GM21381 (cell line): ENCODE results near the gene SYNDIG1.

Experiments used
- ATAC-seq: cut with Tn5 transposase; IDR thresholded peaks from one replicate; pipeline ENCODE4 v1.9.1; 2021; ENCODE audit warnings: mild to moderate bottlenecking, moderate library complexity; ENCODE audit not compliant: unreplicated experiment

Gene SYNDIG1

DNA sequence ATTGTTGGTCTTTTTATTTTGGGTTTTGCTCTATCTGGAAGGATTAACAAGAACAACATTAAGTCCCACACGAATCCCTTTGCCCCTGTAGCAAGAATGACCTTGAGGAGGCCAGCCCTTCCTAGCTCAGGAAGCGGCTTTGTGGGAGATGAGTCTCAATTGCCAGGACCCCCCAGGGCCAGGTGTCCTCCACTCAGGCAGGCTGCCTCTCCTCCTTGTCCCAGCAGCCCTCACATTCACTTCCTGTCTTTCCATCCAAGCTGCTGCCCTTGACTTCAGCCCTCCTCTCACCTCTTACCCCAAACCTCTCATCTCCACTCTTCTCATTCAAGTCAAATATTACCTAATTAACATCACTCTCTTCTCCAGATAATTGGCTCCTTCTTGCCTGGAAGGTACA is 22.6 kb upstream of the SYNDIG1 start:
- ATAC-seq = no peak

DNA sequence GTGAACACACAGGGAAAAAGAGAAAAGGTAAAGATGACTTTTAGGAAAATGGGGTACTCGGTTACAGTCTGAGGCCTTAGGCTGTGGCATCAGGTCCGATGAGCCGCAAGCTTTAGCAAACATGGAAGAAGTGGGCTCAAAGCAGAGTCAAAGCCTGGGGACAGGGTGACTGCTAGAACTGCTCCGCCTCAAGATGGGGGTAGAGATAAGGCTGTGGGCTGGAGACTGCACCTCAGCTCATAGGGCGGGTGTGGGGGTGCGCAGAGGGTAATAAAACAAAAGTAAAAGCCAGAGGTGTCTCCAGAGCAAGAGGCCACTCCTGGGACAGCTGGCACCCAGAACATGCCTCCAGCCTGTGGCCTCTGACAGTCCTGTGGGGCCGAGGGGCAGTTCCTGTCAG is 21.3 kb upstream of the SYNDIG1 start:
- no peak for ATAC-seq

DNA sequence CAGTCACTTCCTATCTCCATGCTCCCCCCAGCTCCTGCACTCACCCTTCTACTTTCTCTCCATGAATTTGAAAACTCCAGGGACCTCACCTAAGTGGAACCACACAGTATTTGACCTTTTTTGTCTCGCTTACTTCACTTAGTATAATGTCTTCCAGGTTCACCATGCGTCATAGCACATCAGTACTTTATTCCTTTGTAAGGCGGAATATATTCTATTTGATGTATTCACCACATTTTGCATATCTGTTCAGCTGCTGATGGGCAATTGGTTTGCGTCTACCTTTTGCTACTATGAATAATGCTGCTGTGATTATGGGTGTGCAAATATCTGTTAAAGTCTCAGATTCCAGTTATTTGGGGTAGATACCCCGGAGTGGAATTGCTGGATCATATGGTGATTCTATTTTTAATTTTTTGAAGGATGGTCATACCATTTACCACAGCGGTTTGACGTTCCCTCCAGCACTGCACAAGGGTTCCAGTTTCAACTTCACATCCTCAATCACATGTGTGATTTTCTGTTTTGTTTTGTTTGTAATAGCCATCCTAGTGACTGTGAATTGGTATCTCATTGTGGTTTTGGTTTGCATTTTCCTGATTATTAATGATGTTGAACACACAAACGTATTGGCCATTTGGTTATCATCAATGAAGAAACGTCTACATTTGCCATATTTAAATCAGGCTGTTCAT is 20.3 kb upstream of the SYNDIG1 start:
- no peak for ATAC-seq

DNA sequence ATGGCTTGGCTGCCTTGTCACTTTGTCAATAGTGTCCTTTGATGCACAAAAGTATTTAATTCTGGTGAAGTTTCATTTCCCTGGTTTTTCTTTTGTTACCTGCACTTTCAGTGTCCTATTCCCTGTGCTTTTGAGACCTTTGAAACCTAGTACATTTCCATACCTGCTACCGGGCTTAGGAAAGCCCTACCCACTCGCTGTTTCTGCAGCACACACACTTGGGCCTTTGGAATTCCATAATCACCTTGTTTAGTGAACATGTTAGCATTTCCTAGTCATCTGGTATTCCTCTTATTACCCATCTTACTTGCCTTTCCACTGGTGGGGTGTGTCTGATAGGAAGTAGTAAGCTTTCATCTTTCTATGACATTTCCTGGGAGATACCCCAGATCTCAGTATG is 19.3 kb upstream of the SYNDIG1 start:
- ATAC-seq = no peak

DNA sequence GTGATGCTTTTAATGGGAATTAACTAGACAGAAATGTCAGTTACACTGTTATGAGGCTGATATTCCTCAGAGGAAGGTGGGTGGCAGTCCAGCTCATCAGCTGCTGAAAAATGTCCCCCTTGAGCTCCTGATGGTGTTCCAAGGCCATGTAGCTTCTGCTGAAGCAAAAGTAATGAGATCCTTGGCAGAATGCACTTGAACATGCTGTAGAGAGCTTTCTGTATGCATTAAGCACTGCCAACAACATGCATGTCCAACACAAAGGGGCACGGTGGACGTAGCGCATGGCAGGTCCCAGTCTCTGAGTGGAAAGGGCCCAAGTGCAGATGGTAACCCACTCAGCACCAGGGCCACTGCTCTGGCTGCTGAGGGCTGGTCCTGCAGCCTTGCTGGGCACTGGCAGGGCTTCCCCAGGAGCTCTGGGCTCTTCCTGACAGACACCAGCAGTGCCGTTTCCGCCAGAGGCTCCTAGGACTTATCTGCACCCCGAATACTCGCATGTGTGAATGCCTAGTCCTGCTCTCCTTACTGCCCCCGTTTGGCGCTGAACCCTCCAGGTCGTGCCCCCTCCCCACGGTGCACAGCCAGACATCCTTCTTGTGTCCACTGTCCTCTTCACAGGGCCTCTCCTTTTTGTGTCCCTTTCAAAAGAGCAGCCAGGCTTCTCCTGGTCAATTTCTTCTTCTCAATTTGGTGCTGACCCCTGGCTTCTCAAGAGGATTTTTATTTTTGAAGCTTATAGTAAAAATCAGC is 18.6 kb upstream of the SYNDIG1 start:
- ATAC-seq = no peak

DNA sequence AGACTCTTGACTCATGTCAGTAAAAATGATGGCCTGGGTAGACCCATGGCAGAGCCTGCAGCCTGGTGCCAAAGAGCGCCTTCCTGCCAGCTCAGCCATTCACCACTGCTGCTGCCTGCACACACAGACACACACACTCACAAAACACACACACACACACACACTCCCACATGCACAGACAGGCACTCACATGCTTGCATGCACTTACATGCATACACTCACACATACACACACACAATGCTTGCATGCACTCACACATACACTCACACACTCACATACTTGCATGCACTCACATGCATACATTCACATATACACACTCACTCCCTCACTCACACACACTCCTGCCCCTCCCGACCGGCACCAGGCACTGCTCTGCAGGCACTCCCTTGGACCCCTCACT is 18.0 kb upstream of the SYNDIG1 start:
- ATAC-seq = no peak

DNA sequence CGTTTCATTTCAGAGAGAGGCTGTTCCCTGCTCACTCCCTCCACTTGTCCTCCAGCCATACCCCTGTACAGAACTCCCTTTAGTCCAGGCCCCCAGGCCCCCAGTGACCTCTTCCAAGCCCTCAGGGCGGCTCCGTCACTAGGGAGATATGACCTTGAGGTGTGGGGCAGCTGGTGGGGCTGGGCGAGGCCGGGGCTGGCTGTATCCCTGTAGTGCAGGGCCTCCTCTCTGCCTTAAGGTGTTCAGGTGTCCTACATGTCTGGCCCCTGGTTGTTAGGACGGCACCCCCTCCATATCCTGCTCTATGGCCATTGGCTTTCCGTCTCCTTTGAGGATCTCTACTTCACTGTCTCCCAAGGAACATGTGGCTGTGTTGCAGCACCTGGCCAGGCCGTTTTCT is 17.4 kb upstream of the SYNDIG1 start:
- ATAC-seq = no peak

DNA sequence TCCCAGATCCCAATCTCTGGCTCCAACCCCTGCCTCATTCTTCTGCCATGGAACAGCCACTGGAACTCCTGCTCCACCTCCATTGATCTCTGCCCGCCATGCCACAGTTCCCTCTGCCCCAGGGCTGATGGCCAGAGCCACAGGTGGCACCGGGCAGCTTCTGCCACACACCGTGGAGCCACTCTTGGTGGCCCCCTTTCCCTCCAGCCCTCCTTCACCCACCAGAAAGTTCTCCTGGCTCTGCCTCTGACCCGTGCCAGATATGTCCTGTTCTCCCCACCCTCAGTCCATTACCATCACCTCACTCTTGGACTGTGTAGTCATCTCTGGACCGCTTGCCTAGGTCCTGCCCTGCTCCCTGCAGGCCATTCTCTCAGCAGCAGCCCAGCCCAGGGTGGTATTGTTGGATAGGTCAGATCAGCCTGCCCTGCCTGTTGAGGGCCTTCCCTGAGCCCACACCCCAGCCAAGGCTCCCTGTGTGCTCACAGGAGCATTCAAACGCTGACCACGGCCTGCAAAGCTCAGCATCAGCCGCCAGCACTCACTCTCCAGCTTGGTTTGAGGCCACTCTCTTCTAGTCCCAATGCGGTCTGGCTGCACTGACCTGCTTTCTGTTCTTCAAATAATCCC is 16.8 kb upstream of the SYNDIG1 start:
- no peak for ATAC-seq

DNA sequence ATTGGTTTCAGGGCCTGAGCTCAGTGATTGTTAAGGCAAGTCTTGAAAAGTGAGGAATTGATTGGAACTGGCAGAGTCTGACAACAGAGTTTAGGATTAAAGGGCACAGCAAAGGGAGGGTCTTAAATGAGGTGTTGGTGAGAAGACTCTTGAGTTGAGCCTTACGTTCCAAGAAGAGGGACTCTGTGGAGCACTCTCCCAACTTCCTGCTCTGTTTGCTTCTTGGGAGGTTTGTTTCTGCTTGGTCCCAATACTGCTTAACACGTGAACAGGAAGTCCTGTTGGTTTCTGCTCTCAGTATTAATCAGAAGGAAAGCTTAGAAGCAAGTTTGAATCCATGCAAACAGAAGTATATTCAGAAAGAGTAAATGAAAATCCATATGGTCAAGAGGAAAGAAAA is 15.6 kb upstream of the SYNDIG1 start:
- no peak for ATAC-seq

DNA sequence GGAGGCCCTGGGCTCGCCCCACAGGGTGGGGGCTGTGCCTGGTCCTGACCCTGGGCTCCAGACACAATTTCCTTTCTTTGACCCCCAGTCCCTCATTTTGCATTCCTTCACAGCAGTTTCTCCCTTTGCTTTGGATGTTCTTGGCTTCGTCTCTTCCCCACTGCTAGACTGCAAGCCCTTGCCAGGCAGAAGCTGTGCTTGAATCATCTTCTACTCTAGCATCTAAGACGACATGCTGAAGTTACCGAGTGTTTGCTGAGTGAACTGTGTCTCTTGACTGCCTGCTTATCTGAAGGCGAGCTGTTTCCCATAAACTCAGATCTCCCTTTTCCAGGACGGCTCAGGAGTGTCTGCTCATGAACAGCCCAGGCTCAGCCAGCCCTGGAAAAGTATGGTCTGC is 14.3 kb upstream of the SYNDIG1 start:
- no peak for ATAC-seq

DNA sequence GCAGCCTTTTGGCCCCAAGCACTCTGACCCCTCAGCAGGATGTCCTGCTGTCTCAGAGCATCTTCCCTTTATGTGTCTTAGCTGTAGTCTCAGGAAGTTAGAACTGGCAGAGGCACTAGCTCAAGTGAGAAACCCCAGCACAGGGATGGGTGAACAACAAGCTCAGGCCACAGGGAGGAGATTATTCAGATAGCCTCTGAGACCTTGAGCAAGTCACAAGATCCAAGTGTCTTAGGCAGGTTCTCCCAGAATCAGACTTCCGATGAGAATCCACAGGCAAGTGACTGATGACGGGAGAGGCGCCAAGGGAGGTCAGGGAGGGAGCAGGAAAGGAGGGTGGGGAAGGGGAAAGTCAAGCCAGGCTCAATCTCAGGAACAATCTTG is 13.0 kb upstream of the SYNDIG1 start:
- ATAC-seq = no peak

DNA sequence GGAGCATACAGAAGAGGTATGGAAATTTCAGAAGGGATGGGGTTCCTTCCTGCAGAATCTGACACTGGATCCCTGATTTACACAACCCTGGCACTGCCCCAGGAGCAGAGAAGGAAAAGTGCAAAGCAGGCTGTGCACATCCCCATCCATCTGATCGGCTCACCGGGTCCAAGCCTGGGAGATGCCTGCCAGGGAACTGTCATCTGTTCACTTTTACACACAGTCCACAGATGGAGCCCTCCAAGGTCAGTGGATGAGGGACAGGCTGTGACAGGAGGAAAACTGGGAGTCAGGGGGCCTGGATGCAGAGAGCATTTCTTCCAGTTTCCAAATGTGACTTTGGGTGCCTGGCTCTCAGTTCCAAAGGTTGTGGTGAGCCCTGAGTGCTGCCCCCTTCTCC is 11.0 kb upstream of the SYNDIG1 start:
- ATAC-seq = no peak

DNA sequence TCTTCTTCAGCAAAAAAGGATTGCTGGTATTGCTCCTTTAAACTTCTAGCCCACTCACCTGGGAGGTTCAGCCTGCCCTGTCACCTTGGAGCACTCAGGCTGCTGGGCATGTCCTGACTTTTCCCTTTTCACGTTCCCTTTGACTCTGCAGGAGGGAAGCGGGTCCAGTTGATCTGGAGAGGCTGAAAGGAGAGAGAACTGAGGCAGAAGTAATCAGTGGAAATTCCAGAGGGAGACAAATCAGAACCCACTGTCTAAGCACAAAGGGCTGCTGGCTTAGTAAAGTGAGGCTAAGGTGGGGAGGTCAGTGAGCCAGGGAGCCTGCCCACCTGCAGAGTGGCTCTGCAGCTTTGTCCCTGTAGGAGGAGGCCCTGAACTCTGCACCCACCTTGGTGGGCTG is 9.7 kb upstream of the SYNDIG1 start:
- ATAC-seq = no peak

DNA sequence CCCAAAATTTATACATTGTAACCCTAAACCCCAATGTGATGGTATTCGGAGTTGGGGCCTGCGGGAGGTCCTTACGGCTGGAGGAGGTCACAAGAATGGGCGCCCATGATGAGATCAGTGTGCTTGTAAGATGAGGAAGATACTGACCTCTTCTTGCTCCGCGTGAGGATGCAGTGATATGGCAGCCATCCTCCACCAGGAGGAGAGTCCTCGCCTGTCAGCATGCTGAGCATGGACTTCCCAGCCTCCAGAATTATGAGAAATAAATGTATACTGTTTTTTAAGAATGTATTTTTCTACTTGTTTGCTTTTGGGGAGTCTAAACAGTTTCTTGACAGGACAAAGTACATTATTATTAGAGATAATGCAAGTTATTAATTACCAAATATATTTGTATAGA is 8.7 kb upstream of the SYNDIG1 start:
- no peak for ATAC-seq

DNA sequence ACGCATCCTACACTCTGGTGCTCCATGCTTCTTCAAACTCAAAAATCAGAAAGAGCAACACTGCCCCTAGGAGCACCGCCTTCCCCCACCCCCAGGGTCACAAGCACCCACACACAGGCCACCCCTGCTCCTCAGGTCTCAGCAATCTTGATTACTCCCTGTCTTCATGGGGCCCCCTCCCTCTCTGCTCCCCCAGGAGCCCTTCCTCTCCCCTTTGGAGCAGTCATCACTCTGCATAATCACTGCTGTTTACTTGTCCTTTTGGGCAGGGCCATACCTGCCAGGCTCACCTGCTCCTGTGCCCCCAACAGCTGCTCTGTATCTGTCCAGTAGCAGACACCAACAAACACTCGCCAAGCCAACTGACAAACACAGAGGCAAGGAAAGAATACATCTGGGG is 7.6 kb upstream of the SYNDIG1 start:
- no peak for ATAC-seq

DNA sequence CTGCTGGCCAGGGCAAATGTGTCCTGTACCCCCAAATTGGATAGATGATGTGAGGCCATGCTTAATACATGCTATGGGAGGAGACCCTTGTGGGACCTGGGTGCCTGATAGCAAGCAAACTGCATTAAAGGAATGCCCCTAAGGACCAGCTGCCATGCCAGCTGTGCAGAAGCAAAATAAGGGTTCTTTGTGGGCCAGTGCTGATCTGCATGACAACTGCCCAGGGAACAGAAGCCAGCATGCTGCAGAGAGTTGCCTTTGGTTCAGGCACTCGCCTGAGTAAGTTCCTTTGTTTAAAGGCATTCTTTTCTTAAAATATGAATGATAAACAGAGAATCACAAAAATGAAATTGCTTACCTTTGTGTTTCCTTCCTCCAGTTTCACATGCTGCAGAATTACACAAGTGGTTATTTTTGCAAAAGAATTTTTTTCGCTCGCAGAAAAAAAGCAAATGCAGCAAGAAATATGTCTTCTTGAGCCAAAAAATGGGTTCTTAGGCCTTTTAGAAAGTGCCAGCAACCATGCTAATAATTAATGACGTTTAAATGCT is 6.9 kb upstream of the SYNDIG1 start:
- no peak for ATAC-seq

DNA sequence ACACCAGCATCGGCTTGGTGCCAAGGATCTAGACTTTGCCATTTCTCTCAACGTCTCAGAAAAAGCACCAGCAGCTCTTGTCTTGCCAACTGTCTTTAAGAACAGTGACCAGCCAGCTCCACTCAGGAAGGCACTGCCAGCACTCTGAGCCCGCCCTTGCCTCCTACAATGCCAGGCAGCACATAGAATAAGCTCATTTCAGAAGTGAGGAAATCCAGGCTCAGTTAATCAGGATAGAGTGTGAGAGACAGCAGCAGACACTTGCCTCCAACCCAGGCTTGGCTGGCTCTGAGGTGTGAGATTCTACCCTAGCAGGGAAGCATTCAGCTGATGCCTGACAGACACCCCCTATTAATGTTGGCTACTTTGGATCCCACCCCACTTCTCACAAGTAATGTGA is 4.3 kb upstream of the SYNDIG1 start:
- ATAC-seq = no peak

DNA sequence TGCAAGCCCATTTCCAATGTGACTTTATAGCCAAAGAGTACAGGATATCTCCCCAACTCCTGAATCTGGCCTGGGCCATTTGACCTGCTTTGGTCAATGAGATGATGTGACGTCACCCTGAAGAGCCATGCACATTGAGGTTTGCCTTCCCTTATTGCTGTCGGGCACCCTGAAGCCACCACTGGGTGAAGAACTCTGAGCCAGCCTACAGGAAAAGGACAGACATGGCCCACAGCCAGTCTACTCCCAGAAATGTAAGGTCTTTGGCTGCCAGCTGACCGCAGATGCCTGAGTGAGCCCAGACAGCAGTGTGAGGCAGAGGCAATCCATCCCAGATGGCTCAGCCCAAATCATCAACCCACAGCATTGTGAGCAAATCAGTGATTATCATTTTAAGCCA is 3.7 kb upstream of the SYNDIG1 start:
- no peak for ATAC-seq

DNA sequence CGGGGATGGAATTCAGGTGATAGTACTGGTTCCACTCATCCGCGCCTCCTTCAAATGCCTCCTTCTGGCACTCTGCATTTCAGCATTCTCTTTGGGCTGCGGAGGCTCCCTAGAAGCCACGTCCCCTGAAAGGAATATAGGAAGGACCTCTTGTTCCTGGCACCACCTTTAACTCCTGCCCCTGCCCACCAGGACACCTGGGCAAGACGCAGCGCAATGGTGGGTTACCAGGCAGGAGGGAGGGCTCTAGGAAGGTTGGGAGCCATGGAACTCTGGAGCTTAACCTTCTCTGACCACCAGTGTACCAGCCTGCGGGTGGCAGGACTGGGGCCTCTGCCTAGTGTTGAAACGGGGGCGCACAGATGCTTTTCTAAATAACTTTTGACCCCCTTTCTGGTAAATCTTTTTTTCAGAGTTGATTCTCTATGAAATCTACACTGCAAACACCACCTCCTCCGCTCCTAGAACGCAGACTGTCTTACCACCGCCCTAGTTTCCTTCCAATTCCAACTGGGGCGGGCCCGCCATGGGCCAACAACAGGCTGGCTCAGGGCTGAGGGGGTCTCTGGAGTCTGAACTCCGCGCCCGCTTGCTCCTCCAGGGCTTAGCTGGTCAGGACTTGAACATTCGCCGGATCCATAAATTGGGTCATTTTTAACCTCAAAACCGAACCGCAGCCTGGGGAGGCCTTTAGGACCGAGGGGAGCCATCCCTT is 871 bp upstream of the SYNDIG1 start:
- ATAC-seq = no peak

DNA sequence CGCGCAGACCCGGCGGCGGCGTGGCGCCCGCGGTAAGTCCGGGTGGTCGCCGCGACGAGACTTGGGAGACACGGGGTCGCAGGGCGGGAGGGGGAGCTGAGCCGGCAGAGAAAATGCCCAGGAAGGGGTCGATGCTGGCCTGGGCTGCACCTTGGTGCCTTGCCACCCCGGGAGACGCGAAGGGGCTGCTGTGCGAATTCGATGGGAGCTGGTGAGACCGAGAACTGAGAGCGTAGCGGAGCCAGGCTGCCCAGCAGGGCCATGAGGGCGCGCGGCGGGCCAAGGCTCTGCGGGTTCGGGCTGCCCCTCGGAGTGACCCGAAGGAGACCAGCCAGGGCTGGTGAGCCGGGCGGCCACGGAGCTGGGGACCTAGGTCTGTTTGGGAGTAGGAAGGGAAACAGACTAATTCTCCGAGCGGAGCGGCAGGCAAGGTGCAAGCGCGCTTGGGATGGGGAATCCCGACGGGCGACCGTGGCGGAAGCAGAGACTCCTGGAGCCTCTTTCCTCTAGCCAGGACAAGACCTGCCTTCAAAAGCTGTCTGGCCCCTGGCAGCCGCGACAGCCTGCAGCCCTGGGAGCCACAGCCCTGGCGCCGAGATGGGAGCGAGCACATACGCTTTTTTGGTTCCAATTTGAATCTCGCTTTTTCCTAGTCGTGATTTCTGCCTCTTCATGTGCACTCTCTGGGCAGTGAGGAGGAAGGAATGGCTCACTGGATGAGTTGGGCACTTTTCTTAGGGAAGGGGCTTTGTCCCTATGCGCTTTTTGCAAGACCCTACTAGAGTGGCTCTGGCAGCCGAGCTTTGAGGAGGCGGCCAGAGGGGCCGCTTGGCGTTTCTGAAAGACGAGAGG is 691 bp downstream of the SYNDIG1 start:
- no peak for ATAC-seq
